Stimulated activated CD4-positive, alpha-beta T cell treated with anti-CD3 and anti-CD28 coated beads, Interleukin-1b, Interleukin-23, amount 100 ng/mL, for 24 hours (primary cell): Measurements from ENCODE around the gene SPANXN1.
"Not testable (repeated sequence)": the region's sequence is repeated elsewhere in the genome, so short reads cannot be mapped to it uniquely, and the experiment has no call there.

Experiments used
- DNase-seq, 4 experiments: peaks; one replicate each; pipeline ENCODE4 v3.0.0-alpha.2; 2020; ENCODE audit warnings: low read depth in 4 of 4, low spot score in 1 of 4

Gene SPANXN1, protein sequence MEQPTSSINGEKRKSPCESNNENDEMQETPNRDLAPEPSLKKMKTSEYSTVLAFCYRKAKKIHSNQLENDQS

DNA sequence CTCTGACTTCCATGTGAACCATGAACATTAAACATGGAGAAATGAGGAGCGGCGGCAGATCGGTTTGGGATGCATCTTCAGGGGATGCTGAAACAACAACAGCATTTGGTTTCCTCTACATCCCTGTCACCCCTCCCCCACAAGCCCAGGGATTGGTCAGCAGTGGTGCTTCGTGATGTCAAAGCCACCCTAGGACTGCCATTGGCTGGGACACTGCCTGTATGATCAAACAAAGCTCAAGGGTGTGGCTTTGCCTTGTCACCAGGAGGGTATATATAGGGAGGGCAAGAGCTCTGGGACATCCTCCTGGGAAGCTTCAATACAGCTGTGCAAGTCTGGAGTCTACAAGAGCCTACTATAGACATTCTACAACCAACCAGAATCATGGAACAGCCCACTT lies at the start of gene SPANXN1:
Gene SPANXN1 (plus strand): TSS at position 301 of the 400 bp plus-strand sequence. CDS start 84 bp downstream, at position 385.
- not testable (repeated sequence) for DNase-seq

DNA sequence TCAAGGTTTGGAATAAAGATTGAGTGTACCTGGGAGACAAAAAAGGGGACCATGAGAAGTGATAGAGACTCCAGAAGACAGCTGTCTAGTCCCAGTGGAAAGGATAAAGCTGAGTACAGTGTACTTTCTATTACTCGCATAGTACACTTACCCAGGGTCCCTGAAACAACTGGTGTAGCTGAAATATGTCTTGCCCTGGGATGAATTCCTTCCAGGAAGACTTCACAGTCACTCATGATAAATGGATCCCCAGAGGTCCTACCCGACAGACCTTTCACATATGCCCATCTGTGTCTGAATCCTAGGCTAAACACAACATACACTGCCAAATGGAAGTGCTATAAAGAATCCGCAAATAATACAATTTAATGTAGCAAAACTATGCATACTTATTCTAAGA lies 48.2 kb upstream of the SPANXN1 start:
- no peak for DNase-seq

DNA sequence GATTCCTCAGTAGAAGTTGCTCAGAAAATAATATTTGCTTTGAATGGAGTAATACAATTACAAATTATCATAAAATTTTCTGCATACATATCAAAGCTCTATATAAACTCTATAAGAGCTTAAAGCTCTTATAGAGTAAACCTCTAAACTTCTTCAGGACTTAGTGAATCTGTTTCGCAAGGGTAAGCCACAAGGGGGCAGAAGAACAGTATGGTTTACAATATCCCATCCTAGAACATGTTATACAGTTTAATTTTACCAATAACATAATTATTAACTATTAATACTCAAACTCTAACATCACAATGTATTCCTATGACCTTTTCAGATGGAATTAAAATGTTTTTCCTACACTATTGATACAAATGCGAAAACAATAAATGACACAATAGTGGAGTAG lies 33.8 kb upstream of the SPANXN1 start:
- no peak for DNase-seq

DNA sequence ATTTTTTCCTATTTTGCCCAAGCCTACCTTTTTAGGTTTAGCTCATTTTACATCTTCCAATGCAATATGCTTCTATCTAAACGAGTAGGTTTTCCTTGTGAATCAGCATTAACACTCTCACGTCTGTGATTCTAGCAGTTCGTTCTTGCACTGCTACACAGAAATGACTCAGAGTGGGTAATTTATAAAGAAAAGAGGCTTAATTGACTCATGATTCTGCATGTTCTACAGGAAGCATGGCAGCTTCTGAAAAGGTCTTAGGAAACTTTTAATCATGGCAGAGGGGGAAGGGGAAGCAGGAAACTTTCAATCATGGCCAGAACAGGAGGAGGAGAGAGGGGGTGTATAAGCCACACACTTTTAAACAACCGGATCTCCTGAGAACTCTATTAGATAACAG lies 44.9 kb downstream of the SPANXN1 start:
- DNase-seq: no peak
